Fibroblast of lung (primary cell): Measurements from ENCODE around the gene FSTL5.

ENCODE experiments used
- CTCF ChIP-seq, 2 donors: IDR thresholded peaks in 1 of 2; conservative IDR thresholded peaks in 1 of 2; 1 replicate in 1 of 2; 2 replicates in 1 of 2; pipeline ENCODE4 v1.5.1; 2011 to 2012; ENCODE audit warnings: low read length in 2 of 2, control low read depth in 1 of 2, inconsistent platforms in 1 of 2, low read depth in 1 of 2, mild to moderate bottlenecking in 1 of 2
- EZH2 ChIP-seq: IDR thresholded peaks from 2 replicates; pipeline ENCODE4 v1.5.1; 2012; ENCODE audit warnings: low read length, control low read depth, mild to moderate bottlenecking; ENCODE audit errors: missing control alignments

- TF ChIP-seq CTCF (conservative IDR thresholded peaks at IDR 0.05 in 1 of 2, IDR thresholded peaks at IDR 0.05 in 1 of 2; ENCODE audit: low read depth in 1 of 2, low read length in 2 of 2) (no peak), EZH2 (no peak)
Observed at GRCh38 chr4:161827013-161827412, 336.8 kb downstream of the FSTL5 start.
